ENCODE data around the gene ZNF92. TPM values are rescaled to one million over a fixed set of nuclear protein-coding genes. Genes with fewer than 3 reads are reported as not detected.

ZNF92 gene
- total RNA-seq, 1 donor from 2014 or later = 4.5 TPM

DNA sequence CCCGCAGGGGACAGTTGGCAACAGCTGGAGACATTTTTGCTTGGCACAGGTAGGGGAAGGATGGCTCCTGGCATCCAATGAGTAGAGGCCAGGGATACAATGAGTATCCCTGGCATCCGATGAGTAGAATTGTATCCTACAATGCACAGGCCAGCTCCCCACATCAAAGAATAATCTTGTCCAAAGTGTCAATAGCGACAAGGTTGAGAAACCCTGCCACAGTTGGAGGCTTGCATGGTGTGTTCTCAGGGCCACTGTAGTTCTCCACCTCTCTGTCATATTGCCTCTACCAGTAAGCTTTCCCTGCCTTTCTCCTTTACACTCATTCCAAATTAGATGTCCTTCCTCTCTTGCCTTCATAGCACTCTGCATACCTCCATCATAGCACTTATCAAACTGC lies 60.7 kb downstream of the ZNF92 start:
- Histone ChIP-seq H3K4me3 (ENCODE audit: low read depth, low read length) (no peak overlapping the region), H3K36me3 (ENCODE audit: control insufficient read depth, insufficient read depth, low read length) (no peaks in the 10 kb centered on the region), H3K27me3 (ENCODE audit: control insufficient read depth, insufficient read depth, low read length) (no peaks in the 10 kb centered on the region)
- DNase-seq (ENCODE audit: low read depth) (no peak), FAIRE-seq (no peak)
- TF ChIP-seq, protein P1, sequence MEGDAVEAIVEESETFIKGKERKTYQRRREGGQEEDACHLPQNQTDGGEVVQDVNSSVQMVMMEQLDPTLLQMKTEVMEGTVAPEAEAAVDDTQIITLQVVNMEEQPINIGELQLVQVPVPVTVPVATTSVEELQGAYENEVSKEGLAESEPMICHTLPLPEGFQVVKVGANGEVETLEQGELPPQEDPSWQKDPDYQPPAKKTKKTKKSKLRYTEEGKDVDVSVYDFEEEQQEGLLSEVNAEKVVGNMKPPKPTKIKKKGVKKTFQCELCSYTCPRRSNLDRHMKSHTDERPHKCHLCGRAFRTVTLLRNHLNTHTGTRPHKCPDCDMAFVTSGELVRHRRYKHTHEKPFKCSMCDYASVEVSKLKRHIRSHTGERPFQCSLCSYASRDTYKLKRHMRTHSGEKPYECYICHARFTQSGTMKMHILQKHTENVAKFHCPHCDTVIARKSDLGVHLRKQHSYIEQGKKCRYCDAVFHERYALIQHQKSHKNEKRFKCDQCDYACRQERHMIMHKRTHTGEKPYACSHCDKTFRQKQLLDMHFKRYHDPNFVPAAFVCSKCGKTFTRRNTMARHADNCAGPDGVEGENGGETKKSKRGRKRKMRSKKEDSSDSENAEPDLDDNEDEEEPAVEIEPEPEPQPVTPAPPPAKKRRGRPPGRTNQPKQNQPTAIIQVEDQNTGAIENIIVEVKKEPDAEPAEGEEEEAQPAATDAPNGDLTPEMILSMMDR (IDR thresholded peaks at IDR 0.05; ENCODE audit: insufficient read depth, low read length, severe bottlenecking) = no peak

- no peaks in the 10 kb centered on the region for H3K27me3 ChIP-seq (ENCODE audit: control insufficient read depth, insufficient read depth, low read length)
- DNase-seq (ENCODE audit: low read depth) (no peak), FAIRE-seq (no peak)
- TF ChIP-seq, protein P1 (IDR thresholded peaks at IDR 0.05; ENCODE audit: insufficient read depth, low read length, severe bottlenecking) = no peak
- no peaks in the 10 kb centered on the region for H3K36me3 ChIP-seq (ENCODE audit: control insufficient read depth, insufficient read depth, low read length)
- H3K4me3 ChIP-seq (ENCODE audit: low read depth, low read length) = no peak overlapping the region
These were observed 62.5 kb downstream of the ZNF92 start for GRCh38 chr7:65436163-65436562.

GRCh38 chr7:65438598-65438997 lies 64.9 kb downstream of the ZNF92 start:
- TF ChIP-seq, protein P1 (IDR thresholded peaks at IDR 0.05; ENCODE audit: insufficient read depth, low read length, severe bottlenecking) = no peak
- H3K4me3 ChIP-seq (ENCODE audit: low read depth, low read length) = no peak overlapping the region
- DNase-seq (ENCODE audit: low read depth) (peak; percentile 97), FAIRE-seq (peak; percentile 40)
- H3K27me3 ChIP-seq (ENCODE audit: control insufficient read depth, insufficient read depth, low read length) = no peaks in the 10 kb centered on the region
- H3K36me3 ChIP-seq (ENCODE audit: control insufficient read depth, insufficient read depth, low read length) = no peaks in the 10 kb centered on the region

DNA sequence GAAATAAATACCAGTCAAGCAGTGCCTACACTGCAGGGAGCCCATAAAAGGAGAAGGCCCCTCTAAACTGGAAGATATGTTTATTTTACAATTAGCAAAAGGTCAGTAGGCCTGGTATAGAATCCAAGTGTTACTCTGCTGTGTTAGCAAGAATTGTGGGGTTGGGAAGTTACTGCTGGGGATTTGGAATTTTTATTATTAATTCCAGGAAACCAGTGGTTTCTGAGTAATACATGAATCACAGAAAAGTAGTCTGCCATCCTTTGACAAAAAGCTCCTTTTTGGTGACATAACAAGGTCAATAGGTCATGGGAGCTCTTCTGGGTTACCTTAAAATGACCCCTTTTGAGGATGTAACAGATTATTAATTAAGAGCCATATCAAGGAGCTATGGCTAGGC lies 67.4 kb downstream of the ZNF92 start:
- Histone ChIP-seq H3K36me3 (ENCODE audit: control insufficient read depth, insufficient read depth, low read length) (no peaks in the 10 kb centered on the region), H3K27me3 (ENCODE audit: control insufficient read depth, insufficient read depth, low read length) (no peaks in the 10 kb centered on the region), H3K4me3 (ENCODE audit: low read depth, low read length) (no peak overlapping the region)
- no peak for FAIRE-seq
- peak; percentile 84 for DNase-seq (ENCODE audit: low read depth)
- TF ChIP-seq, protein P1 (IDR thresholded peaks at IDR 0.05; ENCODE audit: insufficient read depth, low read length, severe bottlenecking) = no peak

GRCh38 chr7:65444205-65444842 lies 70.7 kb downstream of the ZNF92 start:
- H3K27me3 ChIP-seq (ENCODE audit: control insufficient read depth, insufficient read depth, low read length) = no peaks in the 10 kb centered on the region
- peak; percentile 76 for FAIRE-seq
- DNase-seq (ENCODE audit: low read depth) = no peak
- TF ChIP-seq, protein P1 (IDR thresholded peaks at IDR 0.05; ENCODE audit: insufficient read depth, low read length, severe bottlenecking) = no peak
- no peak overlapping the region for H3K4me3 ChIP-seq (ENCODE audit: low read depth, low read length)
- no peaks in the 10 kb centered on the region for H3K36me3 ChIP-seq (ENCODE audit: control insufficient read depth, insufficient read depth, low read length)

Measured in bronchial epithelial cell (primary cell).